Thymus (tissue), 11 donors: ENCODE data around the gene RHBDF1. TPM values are rescaled to one million over a fixed set of nuclear protein-coding genes. Genes with fewer than 3 reads are reported as not detected.
A peak's percentile ranks its signal among the peaks of the same experiment; 100 is the strongest.
"Not testable (repeated sequence)": the region's sequence is repeated elsewhere in the genome, so short reads cannot be mapped to it uniquely, and the experiment has no call there.

Experiments used
- DNase-seq, 9 donors: peaks; one replicate each; pipeline ENCODE4 v3.0.0-alpha.2; 2013; ENCODE audit warnings: low spot score in 9 of 9, low read depth in 6 of 9, missing footprints in 1 of 9
- H3K27ac ChIP-seq, 2 donors: one replicate each; pipeline ENCODE4 v1.5.1; 2013; ENCODE audit warnings: control low read depth in 1 of 2, low read depth in 1 of 2, low read length in 1 of 2, mild to moderate bottlenecking in 1 of 2, moderate library complexity in 1 of 2
- H3K27me3 ChIP-seq, 2 donors: one replicate each; pipeline ENCODE4 v1.5.1; 2013; ENCODE audit warnings: low read length in 1 of 2; ENCODE audit not compliant: control insufficient read depth in 2 of 2, insufficient read depth in 1 of 2
- H3K36me3 ChIP-seq, 2 donors: one replicate each; pipeline ENCODE4 v1.5.1; 2013; ENCODE audit warnings: low read length in 1 of 2, mild to moderate bottlenecking in 1 of 2, moderate library complexity in 1 of 2; ENCODE audit not compliant: control insufficient read depth in 2 of 2, insufficient read depth in 2 of 2
- H3K4me1 ChIP-seq, 2 donors: one replicate each; pipeline ENCODE4 v1.5.1; 2013; ENCODE audit warnings: low read length in 2 of 2; ENCODE audit not compliant: control insufficient read depth in 2 of 2, insufficient read depth in 2 of 2
- H3K4me3 ChIP-seq, 2 donors: one replicate each; pipeline ENCODE4 v1.5.1; 2013; ENCODE audit warnings: low read length in 2 of 2, control low read depth in 1 of 2, mild to moderate bottlenecking in 1 of 2
- H3K9me3 ChIP-seq, 2 donors: one replicate each; pipeline ENCODE4 v1.5.1; 2013; ENCODE audit warnings: low read length in 1 of 2, mild to moderate bottlenecking in 1 of 2; ENCODE audit not compliant: control insufficient read depth in 2 of 2, insufficient read depth in 1 of 2
- WGBS: extraction: QIAGEN DNeasy Blood & Tissue Kit; methylation state at CpG from one replicate; pipeline ENCODE4 v1.1.7; 2013; 5-methylcytosine and 5-hydroxymethylcytosine counted together
- polyA plus RNA-seq: library from polyadenylated mRNA; stranded (reverse); fragments of 200-250 nt; gene quantifications from one replicate; pipeline ENCODE4 v1.2.3, GENCODE V29; 2013
- total RNA-seq: library from RNA; stranded (reverse); fragments of 120-200 nt; gene quantifications from one replicate; pipeline ENCODE4 v1.2.4, GENCODE V29; 2013
- donor health status: healthy.

The RHBDF1 gene
- total and polyA plus RNA-seq, 2 donors = 1.9 to 10.7 TPM

GRCh38 chr16:35678-36305, 36.6 kb downstream of the RHBDF1 start:
- no peak for DNase-seq

GRCh38 chr16:35011-35677, 37.3 kb downstream of the RHBDF1 start:
- Histone ChIP-seq H3K4me1 (peaks cover 10 to 35% of the 10 kb centered on the region in 2 donors), H3K4me3 (no peak overlapping the region), H3K36me3 (no peaks in the 10 kb centered on the region), H3K9me3 (no peaks in the 10 kb centered on the region), H3K27ac (peak overlapping the region in 1 of 2 donors; percentile 47), H3K27me3 (no peaks in the 10 kb centered on the region)
- 65% methylated on average over 17 of the region's 17 CpGs for WGBS
- DNase-seq = no peak

More at GRCh38 chr16:35678-36305, 36.6 kb downstream of the RHBDF1 start:
- Histone ChIP-seq H3K27me3 (no peaks in the 10 kb centered on the region), H3K27ac (no peak overlapping the region), H3K36me3 (no peaks in the 10 kb centered on the region), H3K4me3 (no peak overlapping the region), H3K9me3 (no peaks in the 10 kb centered on the region), H3K4me1 (peaks cover 10 to 35% of the 10 kb centered on the region in 2 donors)
- 89% methylated on average over 11 of the region's 11 CpGs for WGBS

- WGBS = 58% methylated on average over 6 of the region's 6 CpGs
- Histone ChIP-seq H3K4me3 (no peak overlapping the region), H3K27me3 (no peaks in the 10 kb centered on the region), H3K36me3 (no peaks in the 10 kb centered on the region), H3K4me1 (peaks cover 10 to 35% of the 10 kb centered on the region in 2 donors), H3K27ac (no peak overlapping the region), H3K9me3 (no peaks in the 10 kb centered on the region)
- DNase-seq = no peak
These were observed 37.8 kb downstream of the RHBDF1 start for GRCh38 chr16:34648-34987.

- Histone ChIP-seq H3K27me3 (no peaks in the 10 kb centered on the region), H3K27ac (peak overlapping the region in 1 of 2 donors; percentile 37), H3K4me1 (peaks cover 9 to 31% of the 10 kb centered on the region in 2 donors), H3K9me3 (no peaks in the 10 kb centered on the region), H3K4me3 (no peak overlapping the region), H3K36me3 (no peaks in the 10 kb centered on the region)
- WGBS = 91% methylated on average over 21 of the region's 21 CpGs
- peak in 1 of 9 donors; percentile 40 for DNase-seq
These were observed 38.4 kb downstream of the RHBDF1 start for GRCh38 chr16:33877-34647.

GRCh38 chr16:33154-33876, 39.1 kb downstream of the RHBDF1 start:
- H3K36me3 ChIP-seq, DNase-seq, H3K4me3 ChIP-seq, H3K27ac ChIP-seq, H3K27me3 ChIP-seq, H3K9me3 ChIP-seq: not testable (repeated sequence)
- peaks cover 1 to 24% of the 10 kb centered on the region in 2 donors for H3K4me1 ChIP-seq
- 92% methylated on average over 4 of the region's 8 CpGs for WGBS

GRCh38 chr16:30627-31026, 41.8 kb downstream of the RHBDF1 start:
- not testable (repeated sequence) for DNase-seq, H3K4me3 ChIP-seq, H3K27ac ChIP-seq, H3K9me3 ChIP-seq, H3K27me3 ChIP-seq, H3K36me3 ChIP-seq
- 87% methylated on average over 3 of the region's 7 CpGs for WGBS
- peaks cover 0 to 17% of the 10 kb centered on the region in 2 donors for H3K4me1 ChIP-seq

GRCh38 chr16:25926-26348, 46.5 kb downstream of the RHBDF1 start:
- H3K4me1 ChIP-seq, H3K4me3 ChIP-seq, H3K9me3 ChIP-seq, H3K36me3 ChIP-seq, H3K27ac ChIP-seq, H3K27me3 ChIP-seq, DNase-seq: not testable (repeated sequence)
- WGBS = 36% methylated on average over 2 of the region's 5 CpGs

GRCh38 chr16:24151-24550, 48.3 kb downstream of the RHBDF1 start:
- H3K4me1 ChIP-seq, H3K27me3 ChIP-seq, H3K4me3 ChIP-seq, H3K9me3 ChIP-seq, DNase-seq, H3K27ac ChIP-seq, H3K36me3 ChIP-seq: not testable (repeated sequence)
- 93% methylated on average over 17 of the region's 22 CpGs for whole genome bisulfite sequencing

GRCh38 chr16:20886-21285, 51.5 kb downstream of the RHBDF1 start:
- not testable (repeated sequence) for H3K4me3 ChIP-seq, H3K36me3 ChIP-seq, H3K27me3 ChIP-seq, DNase-seq, H3K9me3 ChIP-seq, H3K27ac ChIP-seq, H3K4me1 ChIP-seq
- WGBS = 95% methylated on average over 12 of the region's 12 CpGs
